Tibial artery (tissue), 4 donors: ENCODE measurements around the gene LCN15.

Experiments
- DNase-seq, 2 donors: peaks; one replicate each; pipeline ENCODE4 v3.0.0-alpha.2; 2019
- H3K27ac ChIP-seq, 2 donors: fragments of 200-600 bp; sonication (generic) in 1 of 2; 1 replicate in 1 of 2; 2 replicates in 1 of 2; pipeline ENCODE4 v1.5.1; 2018 to 2019; ENCODE audit warnings: mild to moderate bottlenecking in 1 of 2
- H3K27me3 ChIP-seq, 2 donors: fragments of 200-600 bp; sonication (generic) in 1 of 2; one replicate each; pipeline versions ENCODE4 v1.5.1 to v1.6.0; 2016 to 2019
- H3K36me3 ChIP-seq, 3 donors: fragments of 200-600 bp; sonication (generic) in 2 of 3; one replicate each; pipeline ENCODE4 v1.5.1; 2016 to 2019; ENCODE audit warnings: mild to moderate bottlenecking in 2 of 3
- H3K4me1 ChIP-seq, 4 donors: fragments of 200-600 bp; sonication (generic) in 2 of 4; 1 replicate in 3 of 4; 2 replicates in 1 of 4; pipeline ENCODE4 v1.5.1; 2016 to 2019
- H3K4me3 ChIP-seq, 2 donors: fragments of 200-600 bp; sonication (generic) in 1 of 2; 1 replicate in 1 of 2; 2 replicates in 1 of 2; pipeline ENCODE4 v1.5.1; 2018 to 2019; ENCODE audit warnings: mild to moderate bottlenecking in 2 of 2
- H3K9me3 ChIP-seq, 3 donors: fragments of 200-600 bp; sonication (generic) in 1 of 3; one replicate each; pipeline ENCODE4 v1.5.1; 2016 to 2019
- CTCF ChIP-seq, 2 experiments: fragments of 200-600 bp in 1 of 2; fragments of 450-650 bp in 1 of 2; IDR thresholded peaks; one replicate each; pipeline ENCODE4 v1.5.1; 2017 to 2019; ENCODE audit warnings: antibody characterized with exemption in 2 of 2, mild to moderate bottlenecking in 1 of 2, moderate library complexity in 1 of 2
- intact Hi-C: fragments of 100-400 bp; cut with DNase I; formaldehyde crosslinking; loops from one replicate; pipeline ENCODE4 v1.15.0; 2023; ENCODE audit warnings: low total_unique reads

LCN15 gene

GRCh38 chr9:136720898-136721338 is 43.4 kb downstream of the LCN15 start:
- no peak overlapping the region for H3K27ac ChIP-seq
- peaks cover 33 to 54% (median 44%) of the 10 kb centered on the region in 3 donors for H3K36me3 ChIP-seq
- TF ChIP-seq CTCF (IDR thresholded peaks at IDR 0.05): no peak
- DNase-seq: no peak
- H3K9me3 ChIP-seq: no peaks in the 10 kb centered on the region
- intact Hi-C loops: no loop called here
- peaks cover 0 to 22% (median 13%) of the 10 kb centered on the region in 4 donors for H3K4me1 ChIP-seq
- no peak overlapping the region for H3K4me3 ChIP-seq
- peaks cover 0 to 26% of the 10 kb centered on the region in 2 donors for H3K27me3 ChIP-seq

GRCh38 chr9:136720251-136720897 is 43.9 kb downstream of the LCN15 start:
- Histone ChIP-seq H3K9me3 (no peaks in the 10 kb centered on the region), H3K36me3 (peaks cover 27 to 48% (median 38%) of the 10 kb centered on the region in 3 donors), H3K27me3 (peaks cover 0 to 27% of the 10 kb centered on the region in 2 donors), H3K27ac (no peak overlapping the region), H3K4me3 (no peak overlapping the region), H3K4me1 (peaks cover 0 to 16% (median 11%) of the 10 kb centered on the region in 4 donors)
- DNase-seq: no peak
- intact Hi-C loops: no loop called here
- TF ChIP-seq CTCF (IDR thresholded peaks at IDR 0.05): no peak

GRCh38 chr9:136719195-136719880 is 45.0 kb downstream of the LCN15 start:
- no peak overlapping the region for H3K27ac ChIP-seq
- intact Hi-C loops: no loop called here
- no peak overlapping the region for H3K4me3 ChIP-seq
- no peaks in the 10 kb centered on the region for H3K9me3 ChIP-seq
- no peak for TF ChIP-seq CTCF (IDR thresholded peaks at IDR 0.05)
- no peak for DNase-seq
- peaks cover 0 to 15% (median 11%) of the 10 kb centered on the region in 4 donors for H3K4me1 ChIP-seq
- H3K27me3 ChIP-seq: peaks cover 0 to 37% of the 10 kb centered on the region in 2 donors
- H3K36me3 ChIP-seq: peaks cover 20 to 38% (median 28%) of the 10 kb centered on the region in 3 donors

GRCh38 chr9:136718345-136719194 is 45.7 kb downstream of the LCN15 start:
- no peak for TF ChIP-seq CTCF (IDR thresholded peaks at IDR 0.05)
- intact Hi-C loops: no loop called here
- Histone ChIP-seq H3K4me3 (no peak overlapping the region), H3K9me3 (no peaks in the 10 kb centered on the region), H3K27me3 (peaks cover 0 to 45% of the 10 kb centered on the region in 2 donors), H3K27ac (no peak overlapping the region), H3K4me1 (peaks cover 0 to 19% (median 11%) of the 10 kb centered on the region in 4 donors), H3K36me3 (peaks cover 13 to 30% (median 20%) of the 10 kb centered on the region in 3 donors)
- DNase-seq: no peak

- H3K4me3 ChIP-seq: no peak overlapping the region
- no peak overlapping the region for H3K27ac ChIP-seq
- H3K27me3 ChIP-seq: peaks cover 4 to 56% of the 10 kb centered on the region in 2 donors
- H3K4me1 ChIP-seq: peaks cover 0 to 29% (median 17%) of the 10 kb centered on the region in 4 donors
- DNase-seq: no peak
- H3K36me3 ChIP-seq: peaks cover under 1 to 18% (median 8%) of the 10 kb centered on the region in 3 donors
- intact Hi-C loops: no loop called here
- no peaks in the 10 kb centered on the region for H3K9me3 ChIP-seq
- TF ChIP-seq CTCF (IDR thresholded peaks at IDR 0.05): no peak
These were observed 46.9 kb downstream of the LCN15 start for GRCh38 chr9:136717399-136717798.
